ENCODE data around the gene ARL6IP4.

ARL6IP4 gene

DNA sequence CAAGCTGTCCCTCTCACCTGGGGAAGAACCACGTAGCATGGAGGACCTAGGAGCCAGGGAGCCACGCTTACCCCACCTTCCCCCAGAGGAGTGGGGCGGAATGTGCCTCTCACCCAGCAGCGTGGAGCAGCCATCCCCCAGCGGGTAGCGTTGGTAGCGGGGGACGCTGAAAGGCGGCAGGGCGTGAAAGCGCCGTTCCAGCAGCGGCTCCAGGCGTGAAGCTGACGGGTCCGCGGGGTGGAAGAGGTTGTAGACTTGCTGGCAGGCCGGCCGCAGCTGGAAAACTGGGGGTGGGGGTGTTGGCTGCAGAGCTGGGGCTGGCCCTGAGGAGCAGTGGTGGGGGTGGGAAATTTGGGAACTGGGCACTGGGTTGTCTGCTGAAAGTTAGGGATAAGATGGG lies 11.9 kb downstream of the ARL6IP4 start:
- Histone ChIP-seq H3K27me3 (ENCODE audit: low read length) (no peaks in the 10 kb centered on the region), H3K36me3 (ENCODE audit: low read length) (no peaks in the 10 kb centered on the region), H3K4me2 (ENCODE audit: low read depth, low read length, poor library complexity, severe bottlenecking) (no peak overlapping the region), H4K20me1 (ENCODE audit: low read depth, low read length) (no peaks in the 10 kb centered on the region), H3K79me2 (ENCODE audit: insufficient read depth, low read length) (no peaks in the 10 kb centered on the region), H3K9me3 (ENCODE audit: insufficient read depth, low read length) (no peaks in the 10 kb centered on the region), H3K9me2 (replicated peaks; ENCODE audit: insufficient read depth, low read length) (no peaks in the 10 kb centered on the region), H3K4me3 (ENCODE audit: insufficient read depth, low read length, poor library complexity, severe bottlenecking) (no peak overlapping the region), H3K27ac (ENCODE audit: low read depth, low read length) (no peak overlapping the region), H3F3A (ENCODE audit: insufficient read depth) (no peaks in the 10 kb centered on the region), H2AFZ (ENCODE audit: low read depth, low read length, severe bottlenecking) (no peak overlapping the region), H3K9ac (ENCODE audit: low read length) (no peak overlapping the region)
- TF ChIP-seq CTCF (IDR thresholded peaks at IDR 0.05; ENCODE audit: insufficient read depth, low read length, poor library complexity, severe bottlenecking) (no peak), EZH2phosphoT487 (conservative IDR thresholded peaks at IDR 0.05; ENCODE audit: low read length) (no peak)

DNA sequence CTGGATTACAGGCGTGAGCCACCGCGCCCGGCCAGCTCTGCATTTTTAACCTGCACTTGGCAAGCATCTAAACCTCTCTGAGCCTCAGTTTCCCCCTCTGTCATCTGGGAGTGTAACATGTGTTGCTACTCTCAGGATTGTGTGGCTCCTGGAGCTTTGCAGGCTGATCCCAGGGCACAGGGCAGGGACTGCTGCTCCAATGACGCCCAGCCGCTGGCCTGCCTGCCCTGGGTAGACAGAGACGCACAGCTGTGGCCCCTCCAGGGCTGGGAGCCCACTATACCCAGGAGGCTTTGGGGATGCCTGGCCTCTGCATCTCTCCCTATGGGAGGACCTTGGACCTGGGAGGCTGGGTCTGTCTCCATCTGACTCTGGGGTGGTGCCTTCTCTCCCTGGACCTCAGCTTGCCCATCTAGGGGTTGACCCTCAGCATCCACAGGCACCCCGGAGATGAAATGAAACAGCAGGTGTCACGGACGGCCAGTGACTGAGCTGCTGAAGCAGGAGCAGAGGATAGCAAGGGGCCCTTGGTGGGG lies 13.7 kb downstream of the ARL6IP4 start:
- no peak overlapping the region for H2AFZ ChIP-seq (ENCODE audit: low read depth, low read length, severe bottlenecking)

GRCh38 chr12:122994781-122995502 lies 14.5 kb downstream of the ARL6IP4 start:
- Histone ChIP-seq H3K27ac (ENCODE audit: low read depth, low read length) (no peak overlapping the region), H2AFZ (ENCODE audit: low read depth, low read length, severe bottlenecking) (no peak overlapping the region), H4K20me1 (ENCODE audit: low read depth, low read length) (no peaks in the 10 kb centered on the region), H3K9me2 (replicated peaks; ENCODE audit: insufficient read depth, low read length) (no peaks in the 10 kb centered on the region), H3K9ac (ENCODE audit: low read length) (no peak overlapping the region), H3K27me3 (ENCODE audit: low read length) (no peaks in the 10 kb centered on the region), H3K4me2 (ENCODE audit: low read depth, low read length, poor library complexity, severe bottlenecking) (no peak overlapping the region), H3K79me2 (ENCODE audit: insufficient read depth, low read length) (no peaks in the 10 kb centered on the region), H3K4me3 (ENCODE audit: insufficient read depth, low read length, poor library complexity, severe bottlenecking) (no peak overlapping the region), H3K36me3 (ENCODE audit: low read length) (no peaks in the 10 kb centered on the region), H3K9me3 (ENCODE audit: insufficient read depth, low read length) (no peaks in the 10 kb centered on the region), H3F3A (ENCODE audit: insufficient read depth) (no peaks in the 10 kb centered on the region)
- TF ChIP-seq EZH2phosphoT487 (conservative IDR thresholded peaks at IDR 0.05; ENCODE audit: low read length): no peak
- TF ChIP-seq CTCF (IDR thresholded peaks at IDR 0.05; ENCODE audit: insufficient read depth, low read length, poor library complexity, severe bottlenecking): no peak

More for the DNA sequence above, 13.7 kb downstream of the ARL6IP4 start:
- H4K20me1 ChIP-seq (ENCODE audit: low read depth, low read length): no peaks in the 10 kb centered on the region
- no peak overlapping the region for H3K4me2 ChIP-seq (ENCODE audit: low read depth, low read length, poor library complexity, severe bottlenecking)
- no peaks in the 10 kb centered on the region for H3F3A ChIP-seq (ENCODE audit: insufficient read depth)
- no peak overlapping the region for H3K27ac ChIP-seq (ENCODE audit: low read depth, low read length)
- no peaks in the 10 kb centered on the region for H3K36me3 ChIP-seq (ENCODE audit: low read length)
- no peak overlapping the region for H3K9ac ChIP-seq (ENCODE audit: low read length)
- no peaks in the 10 kb centered on the region for H3K79me2 ChIP-seq (ENCODE audit: insufficient read depth, low read length)
- H3K4me3 ChIP-seq (ENCODE audit: insufficient read depth, low read length, poor library complexity, severe bottlenecking): no peak overlapping the region
- TF ChIP-seq CTCF (IDR thresholded peaks at IDR 0.05; ENCODE audit: insufficient read depth, low read length, poor library complexity, severe bottlenecking) (no peak), EZH2phosphoT487 (conservative IDR thresholded peaks at IDR 0.05; ENCODE audit: low read length) (no peak)
- no peaks in the 10 kb centered on the region for H3K27me3 ChIP-seq (ENCODE audit: low read length)
- no peaks in the 10 kb centered on the region for H3K9me2 ChIP-seq (replicated peaks; ENCODE audit: insufficient read depth, low read length)
- no peaks in the 10 kb centered on the region for H3K9me3 ChIP-seq (ENCODE audit: insufficient read depth, low read length)
